Prostate gland (tissue), 2 donors: ENCODE data around the gene SLIT3.

Experiments
- CTCF ChIP-seq, 4 experiments: fragments of 200-600 bp in 2 of 4; fragments of 450-650 bp in 2 of 4; sonication (generic) in 2 of 4; IDR thresholded peaks; 1 replicate in 3 of 4; 2 replicates in 1 of 4; pipeline ENCODE4 v1.5.1; 2016 to 2019; ENCODE audit warnings: antibody characterized with exemption in 4 of 4, mild to moderate bottlenecking in 2 of 4, moderate library complexity in 2 of 4
- POLR2A ChIP-seq: fragments of 450-650 bp; IDR thresholded peaks from one replicate; pipeline ENCODE4 v1.6.1; 2016; ENCODE audit warnings: antibody characterized with exemption, mild to moderate bottlenecking

GRCh38 chr5:169003721-169004541 is 297.0 kb downstream of the SLIT3 start:
- TF ChIP-seq POLR2A (no peak), CTCF (IDR thresholded peaks at IDR 0.05) (peak in 2 of 4 experiments; percentile 19 to 20)
